ENCODE results near the gene PIGU.
A peak's percentile ranks its signal among the peaks of the same experiment; 100 is the strongest.
"Not testable (repeated sequence)": the region's sequence is repeated elsewhere in the genome, so short reads cannot be mapped to it uniquely, and the experiment has no call there.

Gene PIGU

DNA sequence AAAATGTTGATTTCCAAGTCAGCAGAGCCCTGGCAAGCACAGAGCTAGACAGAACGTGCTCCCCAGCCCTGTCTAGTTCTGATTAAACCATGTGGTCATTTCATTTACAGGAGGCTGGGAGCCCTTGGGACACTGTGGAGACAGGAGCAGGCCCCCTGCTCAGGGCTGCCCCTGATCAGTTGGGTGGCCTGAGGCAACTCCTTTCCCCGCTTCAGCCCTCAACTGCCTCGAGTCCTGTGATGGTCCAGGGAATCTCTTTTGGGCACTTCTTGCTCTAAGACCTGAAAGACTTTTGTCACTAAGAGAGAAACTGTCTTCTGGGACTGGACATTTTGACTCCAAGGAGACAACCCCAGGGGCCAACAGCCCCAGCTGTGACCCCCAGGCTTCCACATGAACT lies 147.2 kb downstream of the PIGU start:
- DNase-seq: no peak

GRCh38 chr20:34528921-34529297 lies 148.0 kb downstream of the PIGU start:
- DNase-seq: no peak

GRCh38 chr20:34527016-34527415 lies 149.9 kb downstream of the PIGU start:
- DNase-seq: no peak

GRCh38 chr20:34526466-34526865 lies 150.4 kb downstream of the PIGU start:
- no peak for DNase-seq

GRCh38 chr20:34525709-34526416 lies 151.0 kb downstream of the PIGU start:
- peak in 1 of 2 experiments; percentile 57 for DNase-seq

DNA sequence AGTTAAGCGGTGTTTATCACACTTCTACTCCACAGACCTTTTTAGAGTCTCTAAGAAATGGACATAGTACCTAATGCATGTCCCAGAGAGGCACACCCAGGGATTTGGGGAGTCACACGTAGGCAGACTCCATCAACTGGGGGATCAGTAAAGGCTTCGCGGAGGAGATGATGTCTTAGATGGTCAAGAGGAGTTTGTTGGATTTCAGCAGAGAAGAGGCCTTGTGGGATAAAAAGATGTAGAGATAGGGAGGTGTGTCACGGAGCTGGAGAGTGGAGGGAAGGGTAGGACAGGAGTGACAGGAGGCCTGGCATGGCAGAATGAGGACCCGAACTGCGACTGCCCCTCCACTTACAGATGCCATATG lies 151.6 kb downstream of the PIGU start:
- no peak for DNase-seq

DNA sequence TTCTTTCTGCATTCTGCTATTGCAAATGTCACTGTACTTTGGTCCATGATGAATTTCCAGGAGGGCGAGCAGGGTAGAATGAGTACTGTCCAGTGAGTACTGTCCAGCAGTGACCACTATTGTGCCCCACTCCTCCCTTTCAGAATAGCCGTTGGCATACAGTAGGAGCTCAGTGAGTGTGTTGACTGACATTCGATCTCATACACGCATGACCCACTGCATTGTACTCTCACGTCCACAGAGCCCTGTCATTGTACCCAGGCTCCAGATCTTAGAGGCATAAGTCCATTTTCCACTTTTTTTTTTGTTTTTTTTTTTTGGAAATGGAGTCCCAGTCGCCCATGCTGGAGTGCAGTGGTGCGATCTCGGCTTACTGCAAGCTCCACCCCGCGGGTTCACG lies 152.5 kb downstream of the PIGU start:
- DNase-seq: no peak

GRCh38 chr20:34522969-34523871 lies 153.7 kb downstream of the PIGU start:
- peak in 1 of 2 experiments; percentile 35 for DNase-seq

DNA sequence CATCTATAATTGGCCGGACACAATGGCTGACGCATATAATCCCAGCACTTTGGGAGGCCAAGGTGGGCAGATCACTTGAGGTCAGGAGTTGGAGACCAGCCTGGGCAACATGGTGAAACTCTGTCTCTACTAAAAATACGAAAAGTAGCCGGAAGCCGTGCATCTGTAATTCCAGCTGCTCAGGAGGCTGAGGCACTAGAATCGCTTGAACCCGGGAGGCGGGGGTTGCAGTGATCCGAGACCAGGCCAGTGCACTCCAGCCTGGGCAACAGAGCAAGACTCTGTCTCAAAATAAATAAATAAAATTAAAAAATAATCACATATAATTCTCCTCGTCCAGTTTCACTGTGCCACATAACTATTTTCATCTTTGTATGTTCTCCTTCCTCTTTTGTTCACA lies 157.1 kb downstream of the PIGU start:
- DNase-seq: not testable (repeated sequence)

DNA sequence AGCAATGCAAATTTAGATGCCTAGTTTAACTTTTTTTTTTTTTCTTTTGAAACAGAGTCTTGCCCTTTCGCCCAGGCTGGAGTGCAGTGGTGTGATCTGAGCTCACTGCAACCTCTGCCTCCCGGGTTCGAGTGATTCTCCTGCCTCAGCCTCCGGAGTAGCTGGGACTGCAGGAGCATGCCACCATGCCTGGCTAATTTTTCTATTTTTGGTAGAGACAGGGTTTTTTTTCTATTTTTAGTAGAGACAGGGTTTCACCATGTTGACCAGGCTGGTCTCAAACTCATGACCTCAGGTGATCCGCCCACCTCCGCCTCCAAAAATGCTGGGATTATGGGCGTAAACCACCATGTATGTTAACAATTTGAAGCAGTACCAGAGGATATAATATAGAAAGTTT lies 158.0 kb downstream of the PIGU start:
- DNase-seq: not testable (repeated sequence)

DNA sequence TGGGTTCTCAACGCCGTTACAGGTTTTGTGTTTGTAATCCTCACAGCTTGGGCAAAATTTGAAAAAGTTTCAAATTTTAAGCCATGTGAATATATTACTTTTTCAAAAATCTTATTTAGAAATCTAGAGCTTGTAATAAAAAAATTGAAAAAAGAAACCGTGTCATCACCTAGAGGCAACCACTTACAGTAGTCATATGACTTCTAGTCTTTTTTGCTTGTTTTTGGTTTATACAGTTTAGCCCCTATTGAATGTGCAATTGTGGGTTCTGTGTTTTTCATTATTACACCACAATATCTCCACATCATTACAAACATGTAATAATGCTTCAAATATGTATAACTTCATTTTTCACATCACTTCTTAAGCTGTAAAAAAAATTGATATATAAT lies 159.8 kb downstream of the PIGU start:
- DNase-seq: no peak

DNA sequence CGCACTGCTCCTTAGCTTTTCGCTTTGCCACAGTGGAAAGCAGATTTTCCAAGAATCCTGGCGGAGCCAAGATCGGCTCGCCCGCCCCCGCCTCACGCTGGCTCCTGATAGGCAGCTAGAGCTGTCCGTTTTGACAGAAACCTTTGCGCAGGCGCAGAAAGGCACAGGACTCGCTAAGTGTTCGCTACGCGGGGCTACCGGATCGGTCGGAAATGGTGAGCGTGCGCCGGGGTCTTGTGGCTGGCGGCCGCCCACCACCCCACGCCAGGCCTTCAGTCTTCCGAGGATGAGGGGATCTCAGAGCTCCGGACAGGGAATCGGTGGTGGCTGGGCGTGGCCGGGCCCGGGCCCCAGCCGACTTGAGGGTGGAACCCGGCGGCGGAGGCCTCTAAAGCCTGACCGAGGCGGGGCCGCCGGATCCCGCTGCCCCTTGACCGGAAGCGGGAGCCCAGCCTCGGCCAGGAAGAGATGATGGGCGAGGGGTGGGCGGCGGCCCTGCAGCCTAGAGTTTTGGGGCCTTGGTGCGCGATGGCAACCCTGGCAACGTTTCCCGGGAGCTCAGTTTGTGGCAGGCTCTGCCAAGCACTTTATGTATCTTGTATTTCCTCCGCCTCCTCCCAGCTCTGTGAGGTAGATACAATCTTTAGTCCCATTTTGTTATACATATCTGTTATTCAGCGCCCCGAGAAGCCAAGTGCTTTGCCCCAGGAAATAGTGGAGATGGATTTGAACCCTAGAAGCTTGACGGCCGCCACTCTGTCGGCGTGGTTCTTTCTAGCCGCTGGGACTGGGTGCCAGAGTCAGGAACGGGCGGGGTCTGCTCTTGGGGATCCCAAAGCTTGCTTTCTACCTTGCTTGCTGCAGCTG lies 160.4 kb downstream of the PIGU start, which contains the start of gene DYNLRB1:
Gene DYNLRB1 (plus strand): TSS at position 176 of the 867 bp plus-strand sequence. CDS start 37 bp downstream, at position 213.
- peak; percentile 92 to 98 for DNase-seq

GRCh38 chr20:34515484-34516246 lies 161.2 kb downstream of the PIGU start:
- DNase-seq: peak in 1 of 2 experiments; percentile 31

DNA sequence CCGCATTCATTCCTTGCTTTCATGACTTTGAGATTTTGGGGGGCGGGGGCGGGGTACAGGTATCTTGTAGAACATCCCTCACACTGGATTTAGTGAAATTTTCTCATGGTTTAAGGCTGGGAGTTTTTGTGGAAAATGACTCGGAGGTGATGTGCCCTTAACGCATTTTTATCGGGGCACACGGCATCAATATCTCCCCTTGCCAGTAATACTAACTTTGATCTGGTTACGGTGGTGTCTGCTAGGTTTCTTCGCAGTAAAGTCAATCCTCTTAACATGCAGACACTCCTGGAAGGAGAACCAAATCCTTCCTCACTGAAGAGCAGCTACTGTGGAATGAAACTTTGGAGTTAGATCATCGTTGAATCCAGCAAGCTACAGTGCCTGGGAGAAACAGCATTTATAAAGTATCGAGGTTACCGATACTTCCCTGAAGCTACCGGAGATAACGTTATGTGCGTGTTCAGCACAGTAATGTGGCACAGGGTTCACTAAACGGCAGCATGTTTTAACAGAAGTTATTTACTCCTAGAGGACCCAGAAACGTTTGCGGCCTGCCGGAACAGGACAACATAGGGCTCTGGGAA lies 161.9 kb downstream of the PIGU start:
- no peak for DNase-seq

GRCh38 chr20:34514034-34514433 lies 162.9 kb downstream of the PIGU start:
- not testable (repeated sequence) for DNase-seq

- no peak for DNase-seq
Observed at GRCh38 chr20:34512955-34513419, 163.9 kb downstream of the PIGU start.

GRCh38 chr20:34512266-34512954 lies 164.5 kb downstream of the PIGU start:
- DNase-seq: no peak

GRCh38 chr20:34511891-34512265 lies 165.0 kb downstream of the PIGU start:
- no peak for DNase-seq

- no peak for DNase-seq
Observed at GRCh38 chr20:34510575-34510974, 166.3 kb downstream of the PIGU start.

Measured in NCI-H446 (cell line).